Progenitor cell of endocrine pancreas (in vitro differentiated cells): ENCODE measurements around the gene RTEL1. TPM values are rescaled to one million over a fixed set of nuclear protein-coding genes. Genes with fewer than 3 reads are reported as not detected.
"Not testable (repeated sequence)": the region's sequence is repeated elsewhere in the genome, so short reads cannot be mapped to it uniquely, and the experiment has no call there.

Source experiments
- DNase-seq: peaks from one replicate; pipeline ENCODE4 v3.0.0; 2021; ENCODE audit warnings: low spot score; ENCODE audit not compliant: unreplicated experiment
- H3K27ac Mint-ChIP-seq: 2 replicates; pipeline ENCODE4 v1.8.0; 2021; ENCODE audit warnings: mild to moderate bottlenecking, moderate library complexity, mixed read lengths
- H3K27me3 Mint-ChIP-seq: 2 replicates; pipeline ENCODE4 v1.8.0; 2021; ENCODE audit warnings: mixed read lengths
- H3K36me3 Mint-ChIP-seq: 2 replicates; pipeline ENCODE4 v1.8.0; 2022; ENCODE audit warnings: mixed read lengths; ENCODE audit not compliant: insufficient read depth
- H3K4me1 Mint-ChIP-seq: 2 replicates; pipeline ENCODE4 v1.8.0; 2021; ENCODE audit warnings: low read depth, mixed read lengths
- H3K4me3 Mint-ChIP-seq: 2 replicates; pipeline ENCODE4 v1.8.0; 2021; ENCODE audit warnings: low read depth, mild to moderate bottlenecking, moderate library complexity, mixed read lengths
- H3K9me3 Mint-ChIP-seq: 2 replicates; pipeline ENCODE4 v1.8.0; 2021; ENCODE audit warnings: low read depth, mixed read lengths
- CTCF ChIP-seq: fragments of 200-600 bp; sonication (generic); IDR thresholded peaks from one replicate; pipeline ENCODE4 v1.5.0; 2021; ENCODE audit warnings: antibody characterized with exemption, mild to moderate bottlenecking; ENCODE audit not compliant: unreplicated experiment
- total RNA-seq: library from RNA; stranded (reverse); gene quantifications from 2 replicates; pipeline ENCODE4 v1.2.1, GENCODE V29; 2021

Gene RTEL1
- total RNA-seq, 1 donor from 2014 or later, result 35.5 TPM

GRCh38 chr20:63625771-63626423, 32.2 kb upstream of the RTEL1 start:
- no peak for DNase-seq
- Mint-ChIP-seq H3K27ac (peak overlapping the region; percentile 94), H3K4me1 (peaks cover 9% of the 10 kb centered on the region), H3K36me3 (peaks cover 2% of the 10 kb centered on the region), H3K27me3 (no peaks in the 10 kb centered on the region), H3K9me3 (no peaks in the 10 kb centered on the region), H3K4me3 (peak overlapping the region; percentile 73)
- no peak for TF ChIP-seq CTCF

GRCh38 chr20:63626424-63627128, 31.5 kb upstream of the RTEL1 start, which contains the start of gene GMEB2:
Gene GMEB2 (minus strand): TSS chr20:63627101. CDS start chr20:63619397, 7,704 bp downstream.
- Mint-ChIP-seq H3K27ac (peak within 1 kb of the TSS; percentile 94), H3K4me3 (peak within 1 kb of the TSS; percentile 73), H3K36me3 (peaks cover 2% of the 10 kb centered on the region), H3K4me1 (peaks cover 8% of the 10 kb centered on the region), H3K27me3 (no peaks in the 10 kb centered on the region), H3K9me3 (no peaks in the 10 kb centered on the region)
- no peak for TF ChIP-seq CTCF
- DNase-seq, result no peak

- H3K36me3 Mint-ChIP-seq, result peaks cover 2% of the 10 kb centered on the region
- no peaks in the 10 kb centered on the region for H3K9me3 Mint-ChIP-seq
- TF ChIP-seq CTCF, result no peak
- peaks cover 8% of the 10 kb centered on the region for H3K4me1 Mint-ChIP-seq
- DNase-seq, result peak; percentile 88
- H3K27me3 Mint-ChIP-seq, result no peaks in the 10 kb centered on the region
- peak overlapping the region; percentile 67 for H3K4me3 Mint-ChIP-seq
- H3K27ac Mint-ChIP-seq, result no peak overlapping the region
Measured at GRCh38 chr20:63627129-63627750, 30.9 kb upstream of the RTEL1 start.

- H3K27ac Mint-ChIP-seq, result peak overlapping the region; percentile 67
- H3K4me3 Mint-ChIP-seq, result peak overlapping the region; percentile 73
- H3K36me3 Mint-ChIP-seq, result peaks cover 2% of the 10 kb centered on the region
- H3K27me3 Mint-ChIP-seq, result no peaks in the 10 kb centered on the region
- no peaks in the 10 kb centered on the region for H3K9me3 Mint-ChIP-seq
- H3K4me1 Mint-ChIP-seq, result peaks cover 8% of the 10 kb centered on the region
- no peak for TF ChIP-seq CTCF
- no peak for DNase-seq
Measured at GRCh38 chr20:63627751-63628245, 30.3 kb upstream of the RTEL1 start.

GRCh38 chr20:63628246-63628975, 29.7 kb upstream of the RTEL1 start:
- no peak for DNase-seq
- peak overlapping the region; percentile 73 for H3K4me3 Mint-ChIP-seq
- H3K4me1 Mint-ChIP-seq, result peaks cover 8% of the 10 kb centered on the region
- H3K36me3 Mint-ChIP-seq, result peaks cover 2% of the 10 kb centered on the region
- TF ChIP-seq CTCF, result no peak
- peak overlapping the region; percentile 67 for H3K27ac Mint-ChIP-seq
- H3K9me3 Mint-ChIP-seq, result no peaks in the 10 kb centered on the region
- H3K27me3 Mint-ChIP-seq, result no peaks in the 10 kb centered on the region

- not testable (repeated sequence) for H3K9me3 Mint-ChIP-seq, H3K4me1 Mint-ChIP-seq, H3K36me3 Mint-ChIP-seq, DNase-seq, H3K27ac Mint-ChIP-seq, H3K27me3 Mint-ChIP-seq, H3K4me3 Mint-ChIP-seq
Measured at GRCh38 chr20:63630956-63631355, 27.2 kb upstream of the RTEL1 start.

- not testable (repeated sequence) for H3K9me3 Mint-ChIP-seq, H3K36me3 Mint-ChIP-seq, DNase-seq, H3K4me3 Mint-ChIP-seq, H3K27me3 Mint-ChIP-seq, H3K27ac Mint-ChIP-seq, H3K4me1 Mint-ChIP-seq
Measured at GRCh38 chr20:63631426-63631825, 26.7 kb upstream of the RTEL1 start.
